ENCODE results near the gene MRPS24.
"Not testable (repeated sequence)": the region's sequence is repeated elsewhere in the genome, so short reads cannot be mapped to it uniquely, and the experiment has no call there.

Gene MRPS24

DNA sequence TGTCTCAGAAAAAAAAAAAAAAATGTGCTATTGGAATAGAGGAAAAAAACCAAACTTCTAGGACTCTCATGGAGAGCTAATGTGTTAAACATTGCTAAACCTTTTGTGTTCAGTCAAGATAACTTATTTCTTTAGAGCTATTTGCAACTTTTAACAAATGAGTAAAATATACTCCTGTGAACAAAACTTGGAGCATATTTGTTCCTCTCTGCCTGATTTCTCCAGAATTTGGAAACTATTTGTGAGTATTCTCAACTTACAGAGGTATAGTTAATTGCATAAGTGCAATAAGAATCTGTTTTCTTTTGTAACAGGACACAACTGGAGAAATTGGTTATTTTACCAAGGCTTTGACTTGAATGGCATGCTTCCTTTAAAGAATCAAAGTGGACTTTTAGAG lies 38.4 kb downstream of the MRPS24 start:
- not testable (repeated sequence) for DNase-seq

DNA sequence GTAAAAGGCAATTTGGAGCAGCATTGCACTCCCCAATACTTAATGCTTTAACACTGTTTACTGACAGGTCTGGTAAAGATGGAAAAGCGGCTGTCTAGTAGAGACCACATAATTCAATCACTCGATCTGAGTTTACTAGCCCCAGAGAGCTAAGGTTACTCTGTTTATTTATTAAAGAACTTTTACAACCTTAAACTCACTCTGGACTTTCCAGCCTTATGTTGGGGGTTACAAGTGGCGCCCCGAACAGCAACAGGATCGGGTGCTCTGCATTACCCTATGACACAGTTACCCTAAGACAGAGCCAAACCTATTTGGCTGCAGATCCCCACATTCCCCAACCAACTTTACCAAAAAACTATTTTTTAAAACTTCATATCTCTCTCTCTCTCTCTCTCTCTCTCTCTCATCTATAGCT lies 43.9 kb downstream of the MRPS24 start:
- no peak for DNase-seq

DNA sequence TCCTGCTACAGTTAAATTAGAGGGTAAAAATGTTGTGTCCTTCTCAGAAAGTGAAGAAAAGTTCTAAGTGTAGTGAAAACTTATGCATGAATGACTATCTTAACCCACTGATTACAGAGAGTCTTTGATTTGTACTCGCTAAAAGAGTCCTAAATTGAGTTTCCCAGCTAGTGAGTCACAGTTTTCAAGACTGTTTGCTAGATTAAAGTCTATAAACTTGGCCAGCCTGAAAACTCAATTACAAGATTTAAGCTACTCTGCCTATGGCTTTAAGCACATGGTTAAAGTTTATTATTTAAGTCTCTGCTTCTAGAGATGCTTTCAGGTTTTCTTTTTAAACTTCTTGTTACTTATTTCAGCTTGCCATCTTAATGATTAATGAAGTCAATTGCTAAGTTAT lies 44.4 kb downstream of the MRPS24 start:
- DNase-seq, result no peak

DNA sequence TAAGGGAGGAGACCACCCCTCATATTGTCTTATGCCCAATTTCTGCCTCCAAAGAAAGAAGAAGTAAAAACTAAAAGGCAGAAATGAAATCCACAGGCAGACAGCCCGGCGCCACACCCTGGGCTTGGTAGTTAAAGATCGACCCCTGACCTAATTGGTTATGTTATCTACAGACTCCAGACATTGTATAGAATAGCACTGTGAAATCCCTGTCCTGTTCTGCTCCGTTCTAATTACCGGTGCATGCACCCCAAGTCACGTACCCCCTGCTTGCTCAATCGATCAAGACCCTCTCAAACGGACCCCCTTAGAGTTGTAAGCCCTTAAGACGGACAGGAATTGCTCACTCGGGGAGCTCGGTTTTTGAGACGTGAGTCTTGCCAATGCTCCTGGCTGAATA lies 44.8 kb downstream of the MRPS24 start:
- not testable (repeated sequence) for DNase-seq

DNA sequence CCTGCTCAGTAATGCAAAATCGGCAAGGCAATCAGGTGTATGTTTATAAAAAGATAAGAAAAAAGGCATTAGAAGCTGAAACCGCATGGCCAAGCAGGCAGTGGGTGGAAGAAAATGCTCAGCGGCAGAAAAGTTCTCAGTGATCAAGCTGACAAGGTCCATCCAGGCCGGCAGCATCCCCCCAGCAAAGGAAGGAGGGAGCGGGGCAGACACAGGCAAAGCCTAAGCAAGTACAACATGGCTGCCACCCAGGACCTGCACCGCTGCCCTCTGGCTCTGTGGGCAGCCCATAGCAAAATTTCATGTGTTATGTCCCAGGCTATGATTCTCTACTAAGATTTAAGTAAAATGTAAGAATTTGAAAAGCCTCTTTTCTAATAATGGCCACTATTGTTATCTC lies 45.4 kb downstream of the MRPS24 start:
- DNase-seq, result no peak

DNA sequence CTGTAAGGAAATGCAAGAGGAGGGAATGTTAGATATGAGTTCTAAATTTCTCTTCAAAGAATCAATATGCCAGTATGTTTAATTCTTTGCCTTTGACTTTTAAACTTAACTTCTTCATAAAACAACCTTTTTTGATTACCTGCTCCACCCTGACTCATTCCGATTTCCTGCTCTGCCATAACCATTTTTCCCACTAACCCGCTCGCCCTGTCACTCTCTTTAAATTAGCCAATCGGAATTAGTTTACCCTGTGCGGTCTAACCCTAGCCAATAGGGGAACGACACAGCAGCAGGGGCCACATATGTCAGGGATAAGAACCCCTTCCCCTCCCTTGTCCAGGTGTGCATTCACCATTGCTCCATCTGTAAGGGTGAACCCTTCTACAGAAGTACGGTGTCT lies 45.9 kb downstream of the MRPS24 start:
- DNase-seq, result not testable (repeated sequence)

All from eye (tissue), 1 donor.